ENCODE measurements around the gene FOLR2.

GRCh38 chr11:72254299-72254993 is 37.9 kb downstream of the FOLR2 start:
- TF ChIP-seq GATA2 (IDR thresholded peaks at IDR 0.05; ENCODE audit: low read depth, low read length) (no peak), GATA3 (IDR thresholded peaks at IDR 0.05; ENCODE audit: low read depth, low read length) (no peak)
